Measurements from ENCODE around the gene EIF4E1B.

Gene EIF4E1B

DNA sequence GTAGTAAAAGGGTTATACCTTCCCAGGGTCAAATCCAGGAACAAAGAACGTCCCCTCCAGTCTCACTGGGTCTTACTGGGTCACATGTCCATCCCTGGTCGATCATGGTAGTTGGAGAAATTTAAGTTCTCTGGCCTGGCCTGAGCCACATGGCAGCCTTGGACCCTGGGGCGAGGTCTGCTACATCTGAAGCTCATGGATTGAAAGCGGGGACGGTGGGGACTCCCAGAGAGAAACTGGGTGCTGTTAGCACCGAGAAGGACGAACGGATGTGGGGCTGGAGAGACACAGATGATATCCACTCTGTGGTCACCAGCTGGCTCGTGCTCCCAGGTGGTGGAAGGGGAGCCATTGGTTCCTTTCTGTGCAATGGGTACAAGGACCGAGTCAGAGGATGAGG, 63.7 kb downstream of the EIF4E1B start:
- DNase-seq, result no peak

DNA sequence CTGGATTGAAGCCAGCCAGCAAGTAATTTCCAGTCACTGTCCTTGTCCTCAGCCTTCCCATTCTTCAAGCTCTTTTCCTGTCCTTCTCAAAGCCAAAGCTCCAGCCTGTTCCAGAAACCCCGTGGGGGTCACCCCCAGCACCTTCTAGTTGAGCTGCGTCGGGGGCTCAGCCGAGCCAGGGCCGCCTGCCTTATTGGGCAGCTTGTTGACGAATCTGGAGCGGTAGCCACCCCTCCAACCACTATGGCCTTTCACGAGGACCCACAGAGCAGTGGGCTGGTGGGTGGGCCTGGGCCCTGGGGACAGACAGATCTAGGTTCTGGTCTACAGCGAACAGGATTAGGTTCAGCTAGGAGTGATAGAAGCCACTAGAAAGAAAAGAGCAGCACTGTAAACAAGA, 64.2 kb downstream of the EIF4E1B start:
- no peak for DNase-seq

DNA sequence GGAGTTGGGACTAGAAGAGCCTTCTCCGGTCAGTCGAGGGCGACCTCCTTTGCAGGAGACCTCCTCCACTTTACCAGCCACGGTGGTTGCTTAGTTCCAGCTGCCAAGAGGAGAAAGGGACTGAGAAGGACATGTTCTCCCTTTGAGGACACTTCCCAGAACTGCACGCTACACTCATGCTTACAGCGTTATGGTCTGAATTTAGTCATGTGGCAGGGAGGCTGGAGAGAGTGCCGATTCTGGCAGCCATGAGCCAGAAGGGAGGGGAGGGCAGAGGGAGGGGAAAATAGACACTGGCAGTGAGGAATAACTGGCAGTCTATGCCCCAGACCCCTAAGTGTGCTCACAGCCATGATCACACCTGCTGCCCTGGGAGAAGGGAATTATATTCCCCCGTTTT, 64.6 kb downstream of the EIF4E1B start:
- DNase-seq, result no peak

All from NCI-H2171 (cell line).